Measurements from ENCODE around the gene DENND10.
A peak's percentile ranks its signal among the peaks of the same experiment; 100 is the strongest.
"Not testable (repeated sequence)": the region's sequence is repeated elsewhere in the genome, so short reads cannot be mapped to it uniquely, and the experiment has no call there.

The DENND10 gene

DNA sequence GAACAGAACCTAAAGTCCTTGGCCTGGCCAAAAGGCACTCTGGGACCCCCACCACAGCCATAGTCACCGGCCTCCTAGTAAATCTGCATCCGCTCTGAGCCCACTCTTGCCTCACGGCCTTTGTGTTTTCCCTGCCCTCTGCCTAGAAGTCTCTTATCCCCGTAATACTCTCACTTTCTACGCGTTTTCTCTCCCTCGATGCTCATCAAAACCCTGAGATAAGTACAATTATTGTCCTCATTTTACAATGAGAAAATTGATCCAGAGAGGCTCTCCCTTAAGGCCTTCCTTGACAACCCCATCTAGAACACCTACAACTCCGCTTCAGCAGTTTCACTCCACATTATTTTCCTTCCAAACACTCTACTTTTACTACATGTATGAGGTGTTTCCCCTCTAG, 63.1 kb downstream of the DENND10 start:
- no peak for DNase-seq (ENCODE audit: low read depth, low spot score)
- Histone ChIP-seq H3K9me3 (ENCODE audit: control insufficient read depth, insufficient read depth, low read length) (no peaks in the 10 kb centered on the region), H3K4me3 (ENCODE audit: low read length) (no peak overlapping the region), H3K36me3 (ENCODE audit: control insufficient read depth, insufficient read depth, low read length) (peaks cover 17% of the 10 kb centered on the region; the same call in 1 of the 2 replicates), H3K27me3 (ENCODE audit: control insufficient read depth, insufficient read depth, low read length) (no peaks in the 10 kb centered on the region), H3K27ac (ENCODE audit: low read length) (no peak overlapping the region), H3K4me1 (ENCODE audit: control insufficient read depth, insufficient read depth, low read length) (peaks cover 2% of the 10 kb centered on the region; the same call in 1 of the 2 replicates)
- WGBS (ENCODE audit: insufficient coverage, insufficient read length): 100% methylated on average over 1 of the region's 8 CpGs

DNA sequence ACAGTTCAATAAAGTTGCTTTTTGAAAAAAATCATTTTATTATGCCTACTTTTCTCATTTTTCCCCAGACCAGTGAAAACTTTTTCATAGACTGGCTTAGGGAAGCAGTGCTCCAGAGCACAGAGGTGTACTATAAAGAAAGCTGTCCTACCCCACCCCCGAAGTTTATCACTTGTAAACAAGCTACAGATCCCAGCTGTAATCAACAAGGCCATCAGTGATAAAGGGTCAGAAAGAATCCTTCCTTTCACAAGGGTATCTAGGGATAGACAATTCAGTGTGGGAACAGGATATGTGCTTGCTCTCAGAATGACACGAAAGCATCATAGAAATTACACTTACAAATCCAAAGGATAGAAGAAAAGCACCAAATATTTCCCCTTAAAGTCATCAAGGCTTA, 70.2 kb downstream of the DENND10 start:
- no peak for DNase-seq (ENCODE audit: low read depth, low spot score)
- Histone ChIP-seq H3K4me3 (ENCODE audit: low read length) (no peak overlapping the region), H3K9me3 (ENCODE audit: control insufficient read depth, insufficient read depth, low read length) (no peaks in the 10 kb centered on the region), H3K4me1 (ENCODE audit: control insufficient read depth, insufficient read depth, low read length) (no peaks in the 10 kb centered on the region), H3K27ac (ENCODE audit: low read length) (no peak overlapping the region), H3K27me3 (ENCODE audit: control insufficient read depth, insufficient read depth, low read length) (no peaks in the 10 kb centered on the region), H3K36me3 (ENCODE audit: control insufficient read depth, insufficient read depth, low read length) (peaks cover 32% of the 10 kb centered on the region; the same call in 1 of the 2 replicates)
- WGBS (ENCODE audit: insufficient coverage, insufficient read length): no CpG with 5 or more reads among the region's 2 CpGs

DNA sequence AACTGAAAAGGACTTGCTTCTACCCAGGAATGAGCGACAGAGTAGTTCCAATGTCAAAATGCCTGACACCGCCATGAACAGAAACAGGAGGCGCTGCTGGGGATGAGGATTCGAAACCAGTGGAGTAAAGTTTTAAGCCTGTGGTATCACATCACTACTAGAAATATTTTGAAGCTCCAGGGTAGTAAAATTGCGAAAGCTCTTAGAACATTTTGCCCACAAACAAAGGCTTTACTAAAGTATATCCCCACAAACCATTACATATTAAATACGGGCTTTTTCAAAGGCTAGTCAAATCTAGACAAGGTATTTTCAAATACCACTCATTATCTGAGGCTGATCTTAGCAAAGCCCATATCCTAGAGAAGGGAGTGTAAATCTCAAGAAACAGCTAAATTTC, 72.3 kb downstream of the DENND10 start:
- H3K27ac ChIP-seq (ENCODE audit: low read length): no peak overlapping the region
- H3K4me3 ChIP-seq (ENCODE audit: low read length): no peak overlapping the region
- DNase-seq (ENCODE audit: low read depth, low spot score): no peak

DNA sequence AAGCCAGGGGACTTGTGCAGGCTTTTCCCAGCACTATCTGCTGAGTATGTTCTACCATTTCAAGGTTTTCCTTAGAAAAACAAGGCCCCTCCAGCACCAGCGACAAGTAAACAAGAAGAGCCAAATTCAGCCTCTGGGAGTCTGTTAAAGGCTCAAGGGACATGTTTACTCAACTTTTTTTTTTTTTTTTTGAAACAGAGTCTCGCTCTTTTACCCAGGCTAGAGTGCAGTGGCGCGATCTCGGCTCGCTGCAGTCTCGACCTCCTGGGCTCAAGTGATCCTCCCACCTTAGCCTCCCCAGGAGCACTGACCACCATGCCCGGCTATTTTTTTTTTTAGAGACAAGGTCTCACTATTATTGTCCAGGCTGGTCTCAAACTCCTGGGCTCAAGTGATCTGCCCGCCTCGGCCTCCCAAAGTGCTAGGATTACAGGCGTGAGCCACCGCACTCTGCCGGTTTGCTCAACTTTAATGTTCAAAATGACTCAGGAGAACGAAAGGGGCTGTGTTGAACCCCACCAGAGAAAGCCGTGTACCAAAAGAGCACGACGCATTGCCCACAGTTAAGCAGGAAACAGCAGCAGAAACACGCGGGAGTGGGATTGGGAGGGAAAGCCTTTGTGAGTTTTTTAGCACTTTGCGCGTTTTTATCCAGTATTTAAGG, 73.9 kb downstream of the DENND10 start:
- H3K36me3 ChIP-seq (ENCODE audit: control insufficient read depth, insufficient read depth, low read length): peaks cover 10% of the 10 kb centered on the region; the same call in 1 of the 2 replicates
- no peak overlapping the region for H3K27ac ChIP-seq (ENCODE audit: low read length)
- peak overlapping the region; percentile 81; the same call in 1 of the 2 replicates for H3K4me3 ChIP-seq (ENCODE audit: low read length)
- no peak for DNase-seq (ENCODE audit: low read depth, low spot score)
- H3K4me1 ChIP-seq (ENCODE audit: control insufficient read depth, insufficient read depth, low read length): no peaks in the 10 kb centered on the region
- H3K27me3 ChIP-seq (ENCODE audit: control insufficient read depth, insufficient read depth, low read length): no peaks in the 10 kb centered on the region
- WGBS (ENCODE audit: insufficient coverage, insufficient read length): no CpG with 5 or more reads among the region's 21 CpGs
- no peaks in the 10 kb centered on the region for H3K9me3 ChIP-seq (ENCODE audit: control insufficient read depth, insufficient read depth, low read length)

More for the DNA sequence above, 72.3 kb downstream of the DENND10 start:
- H3K9me3 ChIP-seq (ENCODE audit: control insufficient read depth, insufficient read depth, low read length): no peaks in the 10 kb centered on the region
- no peaks in the 10 kb centered on the region for H3K4me1 ChIP-seq (ENCODE audit: control insufficient read depth, insufficient read depth, low read length)
- peaks cover 22% of the 10 kb centered on the region; the same call in 1 of the 2 replicates for H3K36me3 ChIP-seq (ENCODE audit: control insufficient read depth, insufficient read depth, low read length)
- WGBS (ENCODE audit: insufficient coverage, insufficient read length): no CpG with 5 or more reads among the region's 6 CpGs
- no peaks in the 10 kb centered on the region for H3K27me3 ChIP-seq (ENCODE audit: control insufficient read depth, insufficient read depth, low read length)

DNA sequence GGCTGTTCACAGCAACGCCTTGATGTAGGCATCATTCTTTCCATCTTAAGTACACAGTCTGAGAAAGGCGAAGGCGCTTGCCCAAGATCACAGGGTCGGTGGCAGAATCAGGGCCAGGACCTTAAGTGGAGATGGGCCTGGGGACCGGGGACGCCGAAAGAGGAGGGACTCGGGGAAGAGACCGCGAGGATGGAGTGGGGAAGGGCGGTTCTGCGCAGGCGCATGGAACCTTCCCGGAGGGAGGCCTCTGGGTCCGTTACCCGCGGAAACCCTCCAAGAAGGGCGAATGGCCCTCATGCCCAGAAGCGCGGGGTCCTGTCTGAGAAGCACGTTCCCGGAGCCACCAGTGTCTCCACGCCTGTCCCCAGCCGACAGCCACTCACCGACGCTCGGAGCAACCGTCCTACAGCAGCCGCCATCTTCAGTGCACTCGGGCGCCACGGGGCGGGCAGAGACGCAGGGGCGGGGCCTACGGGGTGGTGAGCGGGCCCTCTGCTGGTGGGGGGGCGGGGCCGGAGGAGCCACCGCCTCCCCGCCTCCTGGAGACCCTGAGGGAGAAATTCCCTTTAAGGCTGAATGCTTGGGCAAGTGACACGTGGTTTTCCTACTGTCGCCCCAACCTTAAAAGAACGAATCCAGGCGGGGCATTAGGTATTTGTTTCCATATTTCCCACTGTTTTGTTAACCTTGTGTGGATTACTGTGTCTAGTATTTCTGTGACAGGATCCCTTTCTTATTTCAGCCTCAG, 74.6 kb downstream of the DENND10 start, which contains the start of gene PRDX3:
Gene PRDX3 (minus strand): TSS at position 441 of the 748 bp plus-strand sequence. CDS start 22 bp downstream, at position 419.
- no peaks in the 10 kb centered on the region for H3K27me3 ChIP-seq (ENCODE audit: control insufficient read depth, insufficient read depth, low read length)
- DNase-seq (ENCODE audit: low read depth, low spot score): peak; percentile 78
- no peaks in the 10 kb centered on the region for H3K4me1 ChIP-seq (ENCODE audit: control insufficient read depth, insufficient read depth, low read length)
- no CpG with 5 or more reads among the region's 45 CpGs for WGBS (ENCODE audit: insufficient coverage, insufficient read length)
- no peak within 1 kb of the TSS for H3K27ac ChIP-seq (ENCODE audit: low read length)
- H3K9me3 ChIP-seq (ENCODE audit: control insufficient read depth, insufficient read depth, low read length): no peaks in the 10 kb centered on the region
- peak within 1 kb of the TSS; percentile 81 for H3K4me3 ChIP-seq (ENCODE audit: low read length)
- peaks cover 10% of the 10 kb centered on the region; the same call in 1 of the 2 replicates for H3K36me3 ChIP-seq (ENCODE audit: control insufficient read depth, insufficient read depth, low read length)

DNA sequence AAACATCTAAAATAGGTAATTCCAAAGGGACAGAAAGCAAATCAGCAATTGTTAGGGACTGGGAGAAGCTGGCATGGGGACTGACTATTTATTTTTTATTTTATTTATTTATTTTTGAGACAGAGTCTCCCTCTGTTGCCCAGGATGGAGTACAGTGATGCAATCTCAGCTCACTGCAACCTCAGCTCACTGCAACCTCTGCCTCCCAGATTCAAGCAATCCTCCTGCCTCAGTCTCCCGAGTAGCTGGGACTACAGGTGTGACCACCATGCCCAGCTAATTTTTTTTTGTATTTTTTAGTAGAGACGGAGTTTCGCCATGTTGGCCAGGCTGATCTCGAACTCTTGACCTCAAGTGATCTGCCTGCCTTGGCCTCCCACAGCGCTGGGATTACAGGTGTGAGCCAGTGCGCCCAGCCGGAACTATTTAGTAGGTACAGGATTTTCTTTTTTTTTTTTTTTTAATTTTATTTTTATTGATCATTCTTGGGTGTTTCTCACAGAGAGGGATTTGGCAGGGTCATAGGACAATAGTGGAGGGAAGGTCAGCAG, 77.0 kb downstream of the DENND10 start:
- H3K27ac ChIP-seq (ENCODE audit: low read length); H3K4me1 ChIP-seq (ENCODE audit: control insufficient read depth, insufficient read depth, low read length); H3K36me3 ChIP-seq (ENCODE audit: control insufficient read depth, insufficient read depth, low read length); H3K4me3 ChIP-seq (ENCODE audit: low read length); H3K27me3 ChIP-seq (ENCODE audit: control insufficient read depth, insufficient read depth, low read length); H3K9me3 ChIP-seq (ENCODE audit: control insufficient read depth, insufficient read depth, low read length); DNase-seq (ENCODE audit: low read depth, low spot score): not testable (repeated sequence)
- whole genome bisulfite sequencing (ENCODE audit: insufficient coverage, insufficient read length): no CpG with 5 or more reads among the region's 7 CpGs

DNA sequence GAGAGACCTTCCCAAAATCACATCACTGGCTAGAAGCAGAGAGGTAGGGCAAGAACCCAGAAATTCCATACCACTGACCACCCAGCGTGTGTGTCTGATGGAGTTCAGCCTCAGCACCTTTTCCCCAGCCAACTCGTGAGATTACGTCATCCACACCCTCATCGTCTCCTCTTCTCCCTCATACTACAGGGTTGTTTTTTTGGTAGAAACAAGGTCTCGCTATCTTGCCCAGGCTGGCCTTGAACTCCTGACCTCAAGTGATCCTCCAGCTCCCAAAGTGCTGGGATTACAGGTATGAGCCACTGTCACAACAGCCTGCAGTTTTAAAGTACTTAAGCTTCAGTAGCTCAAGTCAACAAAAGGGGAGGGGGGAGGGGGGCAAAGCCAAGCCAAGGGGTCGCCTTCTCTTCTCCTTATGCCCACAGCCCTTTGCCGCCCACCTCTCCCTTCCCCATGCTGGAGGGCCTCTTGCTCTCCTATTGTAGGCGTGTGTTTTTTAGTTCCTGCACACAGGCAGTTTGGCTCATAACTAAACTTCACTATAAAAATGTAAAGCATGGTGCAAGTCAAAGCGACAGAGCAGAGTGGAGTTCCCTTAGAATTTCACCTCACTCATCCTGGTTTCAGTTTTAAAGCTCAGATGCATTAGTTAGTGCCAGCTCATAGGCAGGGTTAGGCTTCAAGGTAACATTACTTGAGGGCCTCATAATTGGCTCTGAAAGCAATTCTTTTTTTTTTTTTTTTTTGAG, 79.9 kb downstream of the DENND10 start:
- no peak overlapping the region for H3K27ac ChIP-seq (ENCODE audit: low read length)
- no peaks in the 10 kb centered on the region for H3K36me3 ChIP-seq (ENCODE audit: control insufficient read depth, insufficient read depth, low read length)
- no peak for DNase-seq (ENCODE audit: low read depth, low spot score)
- H3K4me3 ChIP-seq (ENCODE audit: low read length): no peak overlapping the region
- no peaks in the 10 kb centered on the region for H3K9me3 ChIP-seq (ENCODE audit: control insufficient read depth, insufficient read depth, low read length)
- H3K4me1 ChIP-seq (ENCODE audit: control insufficient read depth, insufficient read depth, low read length): no peaks in the 10 kb centered on the region
- WGBS (ENCODE audit: insufficient coverage, insufficient read length): no CpG with 5 or more reads among the region's 9 CpGs
- H3K27me3 ChIP-seq (ENCODE audit: control insufficient read depth, insufficient read depth, low read length): no peaks in the 10 kb centered on the region

Measured in iPS DF 6.9 (cell line).